ENCODE data around the gene PABPC1L.
A peak's percentile ranks its signal among the peaks of the same experiment; 100 is the strongest.

PABPC1L gene

DNA sequence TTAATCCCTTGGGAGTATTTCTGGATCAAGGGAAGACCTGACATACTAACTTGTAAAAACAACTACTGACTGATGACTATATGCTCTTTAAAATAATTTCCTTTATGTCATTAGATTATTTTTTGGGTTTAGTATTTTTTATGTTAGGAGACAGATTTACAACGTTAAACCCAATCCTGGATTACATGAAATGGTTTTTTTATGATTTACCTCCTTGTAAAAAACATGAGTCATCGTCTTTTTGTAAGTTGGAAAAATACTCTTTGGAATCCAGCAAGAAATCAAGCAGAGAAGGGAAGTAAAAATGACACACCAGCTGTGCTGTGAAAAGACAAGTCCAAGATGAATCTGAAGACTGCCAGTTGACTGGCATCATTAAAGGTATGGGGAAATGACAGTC is 63.2 kb downstream of the PABPC1L start (continued):
- TF ChIP-seq, protein P1, sequence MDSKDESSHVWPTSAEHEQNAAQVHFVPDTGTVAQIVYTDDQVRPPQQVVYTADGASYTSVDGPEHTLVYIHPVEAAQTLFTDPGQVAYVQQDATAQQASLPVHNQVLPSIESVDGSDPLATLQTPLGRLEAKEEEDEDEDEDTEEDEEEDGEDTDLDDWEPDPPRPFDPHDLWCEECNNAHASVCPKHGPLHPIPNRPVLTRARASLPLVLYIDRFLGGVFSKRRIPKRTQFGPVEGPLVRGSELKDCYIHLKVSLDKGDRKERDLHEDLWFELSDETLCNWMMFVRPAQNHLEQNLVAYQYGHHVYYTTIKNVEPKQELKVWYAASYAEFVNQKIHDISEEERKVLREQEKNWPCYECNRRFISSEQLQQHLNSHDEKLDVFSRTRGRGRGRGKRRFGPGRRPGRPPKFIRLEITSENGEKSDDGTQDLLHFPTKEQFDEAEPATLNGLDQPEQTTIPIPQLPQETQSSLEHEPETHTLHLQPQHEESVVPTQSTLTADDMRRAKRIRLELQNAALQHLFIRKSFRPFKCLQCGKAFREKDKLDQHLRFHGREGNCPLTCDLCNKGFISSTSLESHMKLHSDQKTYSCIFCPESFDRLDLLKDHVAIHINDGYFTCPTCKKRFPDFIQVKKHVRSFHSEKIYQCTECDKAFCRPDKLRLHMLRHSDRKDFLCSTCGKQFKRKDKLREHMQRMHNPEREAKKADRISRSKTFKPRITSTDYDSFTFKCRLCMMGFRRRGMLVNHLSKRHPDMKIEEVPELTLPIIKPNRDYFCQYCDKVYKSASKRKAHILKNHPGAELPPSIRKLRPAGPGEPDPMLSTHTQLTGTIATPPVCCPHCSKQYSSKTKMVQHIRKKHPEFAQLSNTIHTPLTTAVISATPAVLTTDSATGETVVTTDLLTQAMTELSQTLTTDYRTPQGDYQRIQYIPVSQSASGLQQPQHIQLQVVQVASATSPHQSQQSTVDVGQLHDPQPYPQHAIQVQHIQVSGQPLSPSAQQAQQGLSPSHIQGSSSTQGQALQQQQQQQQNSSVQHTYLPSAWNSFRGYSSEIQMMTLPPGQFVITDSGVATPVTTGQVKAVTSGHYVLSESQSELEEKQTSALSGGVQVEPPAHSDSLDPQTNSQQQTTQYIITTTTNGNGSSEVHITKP (tag by site-specific recombination; IDR thresholded peaks at IDR 0.05) = peak; percentile 34; the same call in 1 of the 2 replicates
- TF ChIP-seq, protein P2, sequence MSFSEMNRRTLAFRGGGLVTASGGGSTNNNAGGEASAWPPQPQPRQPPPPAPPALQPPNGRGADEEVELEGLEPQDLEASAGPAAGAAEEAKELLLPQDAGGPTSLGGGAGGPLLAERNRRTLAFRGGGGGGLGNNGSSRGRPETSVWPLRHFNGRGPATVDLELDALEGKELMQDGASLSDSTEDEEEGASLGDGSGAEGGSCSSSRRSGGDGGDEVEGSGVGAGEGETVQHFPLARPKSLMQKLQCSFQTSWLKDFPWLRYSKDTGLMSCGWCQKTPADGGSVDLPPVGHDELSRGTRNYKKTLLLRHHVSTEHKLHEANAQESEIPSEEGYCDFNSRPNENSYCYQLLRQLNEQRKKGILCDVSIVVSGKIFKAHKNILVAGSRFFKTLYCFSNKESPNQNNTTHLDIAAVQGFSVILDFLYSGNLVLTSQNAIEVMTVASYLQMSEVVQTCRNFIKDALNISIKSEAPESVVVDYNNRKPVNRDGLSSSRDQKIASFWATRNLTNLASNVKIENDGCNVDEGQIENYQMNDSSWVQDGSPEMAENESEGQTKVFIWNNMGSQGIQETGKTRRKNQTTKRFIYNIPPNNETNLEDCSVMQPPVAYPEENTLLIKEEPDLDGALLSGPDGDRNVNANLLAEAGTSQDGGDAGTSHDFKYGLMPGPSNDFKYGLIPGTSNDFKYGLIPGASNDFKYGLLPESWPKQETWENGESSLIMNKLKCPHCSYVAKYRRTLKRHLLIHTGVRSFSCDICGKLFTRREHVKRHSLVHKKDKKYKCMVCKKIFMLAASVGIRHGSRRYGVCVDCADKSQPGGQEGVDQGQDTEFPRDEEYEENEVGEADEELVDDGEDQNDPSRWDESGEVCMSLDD (tag by site-specific recombination; IDR thresholded peaks at IDR 0.05) = no peak
- TF ChIP-seq ZNF155 (tag by site-specific recombination; IDR thresholded peaks at IDR 0.05) = no peak
- TF ChIP-seq ZNF530 (tag by site-specific recombination; IDR thresholded peaks at IDR 0.05; ENCODE audit: low read depth) = no peak
- peak; percentile 51; the same call in 1 of the 2 replicates for TF ChIP-seq KLF8 (tag by site-specific recombination; IDR thresholded peaks at IDR 0.05)
- TF ChIP-seq ZNF549 (tag by site-specific recombination; IDR thresholded peaks at IDR 0.05) = no peak
- TF ChIP-seq ZNF394 (tag by site-specific recombination; IDR thresholded peaks at IDR 0.05; ENCODE audit: borderline replicate concordance) = no peak
- TF ChIP-seq ZNF311 (tag by site-specific recombination; IDR thresholded peaks at IDR 0.05; ENCODE audit: borderline replicate concordance) = no peak
- TF ChIP-seq, protein P3, sequence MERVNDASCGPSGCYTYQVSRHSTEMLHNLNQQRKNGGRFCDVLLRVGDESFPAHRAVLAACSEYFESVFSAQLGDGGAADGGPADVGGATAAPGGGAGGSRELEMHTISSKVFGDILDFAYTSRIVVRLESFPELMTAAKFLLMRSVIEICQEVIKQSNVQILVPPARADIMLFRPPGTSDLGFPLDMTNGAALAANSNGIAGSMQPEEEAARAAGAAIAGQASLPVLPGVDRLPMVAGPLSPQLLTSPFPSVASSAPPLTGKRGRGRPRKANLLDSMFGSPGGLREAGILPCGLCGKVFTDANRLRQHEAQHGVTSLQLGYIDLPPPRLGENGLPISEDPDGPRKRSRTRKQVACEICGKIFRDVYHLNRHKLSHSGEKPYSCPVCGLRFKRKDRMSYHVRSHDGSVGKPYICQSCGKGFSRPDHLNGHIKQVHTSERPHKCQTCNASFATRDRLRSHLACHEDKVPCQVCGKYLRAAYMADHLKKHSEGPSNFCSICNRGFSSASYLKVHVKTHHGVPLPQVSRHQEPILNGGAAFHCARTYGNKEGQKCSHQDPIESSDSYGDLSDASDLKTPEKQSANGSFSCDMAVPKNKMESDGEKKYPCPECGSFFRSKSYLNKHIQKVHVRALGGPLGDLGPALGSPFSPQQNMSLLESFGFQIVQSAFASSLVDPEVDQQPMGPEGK (tag by site-specific recombination; IDR thresholded peaks at IDR 0.05) = no peak
- TF ChIP-seq, protein P4, sequence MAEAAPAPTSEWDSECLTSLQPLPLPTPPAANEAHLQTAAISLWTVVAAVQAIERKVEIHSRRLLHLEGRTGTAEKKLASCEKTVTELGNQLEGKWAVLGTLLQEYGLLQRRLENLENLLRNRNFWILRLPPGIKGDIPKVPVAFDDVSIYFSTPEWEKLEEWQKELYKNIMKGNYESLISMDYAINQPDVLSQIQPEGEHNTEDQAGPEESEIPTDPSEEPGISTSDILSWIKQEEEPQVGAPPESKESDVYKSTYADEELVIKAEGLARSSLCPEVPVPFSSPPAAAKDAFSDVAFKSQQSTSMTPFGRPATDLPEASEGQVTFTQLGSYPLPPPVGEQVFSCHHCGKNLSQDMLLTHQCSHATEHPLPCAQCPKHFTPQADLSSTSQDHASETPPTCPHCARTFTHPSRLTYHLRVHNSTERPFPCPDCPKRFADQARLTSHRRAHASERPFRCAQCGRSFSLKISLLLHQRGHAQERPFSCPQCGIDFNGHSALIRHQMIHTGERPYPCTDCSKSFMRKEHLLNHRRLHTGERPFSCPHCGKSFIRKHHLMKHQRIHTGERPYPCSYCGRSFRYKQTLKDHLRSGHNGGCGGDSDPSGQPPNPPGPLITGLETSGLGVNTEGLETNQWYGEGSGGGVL (tag by site-specific recombination; IDR thresholded peaks at IDR 0.05) = peak; percentile 18; the same call in 1 of the 2 replicates
- TF ChIP-seq YY1 (tag by site-specific recombination; IDR thresholded peaks at IDR 0.05) = no peak
- TF ChIP-seq ZNF354C (tag by site-specific recombination; IDR thresholded peaks at IDR 0.05; ENCODE audit: borderline replicate concordance, low read depth) = no peak
- TF ChIP-seq ZNF510 (tag by site-specific recombination; IDR thresholded peaks at IDR 0.05; ENCODE audit: insufficient replicate concordance) = no peak
- no peak for TF ChIP-seq ZNF302 (tag by site-specific recombination; IDR thresholded peaks at IDR 0.05; ENCODE audit: low read depth)
- no peak for TF ChIP-seq KLF9 (tag by site-specific recombination; IDR thresholded peaks at IDR 0.05; ENCODE audit: low read depth)
- no peak for TF ChIP-seq ZNF670 (tag by site-specific recombination; IDR thresholded peaks at IDR 0.05; ENCODE audit: low read depth)
- no peak for TF ChIP-seq ZBTB1 (tag by site-specific recombination; IDR thresholded peaks at IDR 0.05)
- TF ChIP-seq ZNF292 (tag by site-specific recombination; IDR thresholded peaks at IDR 0.05; ENCODE audit: borderline replicate concordance, low read depth) = no peak
- TF ChIP-seq, protein P5, sequence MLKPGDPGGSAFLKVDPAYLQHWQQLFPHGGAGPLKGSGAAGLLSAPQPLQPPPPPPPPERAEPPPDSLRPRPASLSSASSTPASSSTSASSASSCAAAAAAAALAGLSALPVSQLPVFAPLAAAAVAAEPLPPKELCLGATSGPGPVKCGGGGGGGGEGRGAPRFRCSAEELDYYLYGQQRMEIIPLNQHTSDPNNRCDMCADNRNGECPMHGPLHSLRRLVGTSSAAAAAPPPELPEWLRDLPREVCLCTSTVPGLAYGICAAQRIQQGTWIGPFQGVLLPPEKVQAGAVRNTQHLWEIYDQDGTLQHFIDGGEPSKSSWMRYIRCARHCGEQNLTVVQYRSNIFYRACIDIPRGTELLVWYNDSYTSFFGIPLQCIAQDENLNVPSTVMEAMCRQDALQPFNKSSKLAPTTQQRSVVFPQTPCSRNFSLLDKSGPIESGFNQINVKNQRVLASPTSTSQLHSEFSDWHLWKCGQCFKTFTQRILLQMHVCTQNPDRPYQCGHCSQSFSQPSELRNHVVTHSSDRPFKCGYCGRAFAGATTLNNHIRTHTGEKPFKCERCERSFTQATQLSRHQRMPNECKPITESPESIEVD (tag by site-specific recombination; IDR thresholded peaks at IDR 0.05) = peak; percentile 96
- no peak for TF ChIP-seq MYNN (tag by site-specific recombination; IDR thresholded peaks at IDR 0.05; ENCODE audit: borderline replicate concordance)
- TF ChIP-seq ZNF623 (tag by site-specific recombination; IDR thresholded peaks at IDR 0.05) = no peak
- TF ChIP-seq ZNF768 (tag by site-specific recombination; IDR thresholded peaks at IDR 0.05) = no peak
- no peak for TF ChIP-seq ZNF621 (tag by site-specific recombination; IDR thresholded peaks at IDR 0.05)
- TF ChIP-seq, protein P6, sequence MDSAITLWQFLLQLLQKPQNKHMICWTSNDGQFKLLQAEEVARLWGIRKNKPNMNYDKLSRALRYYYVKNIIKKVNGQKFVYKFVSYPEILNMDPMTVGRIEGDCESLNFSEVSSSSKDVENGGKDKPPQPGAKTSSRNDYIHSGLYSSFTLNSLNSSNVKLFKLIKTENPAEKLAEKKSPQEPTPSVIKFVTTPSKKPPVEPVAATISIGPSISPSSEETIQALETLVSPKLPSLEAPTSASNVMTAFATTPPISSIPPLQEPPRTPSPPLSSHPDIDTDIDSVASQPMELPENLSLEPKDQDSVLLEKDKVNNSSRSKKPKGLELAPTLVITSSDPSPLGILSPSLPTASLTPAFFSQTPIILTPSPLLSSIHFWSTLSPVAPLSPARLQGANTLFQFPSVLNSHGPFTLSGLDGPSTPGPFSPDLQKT (IDR thresholded peaks at IDR 0.05; ENCODE audit: borderline replicate concordance, low read depth, low read length) = no peak
- TF ChIP-seq ZNF792 (tag by site-specific recombination; IDR thresholded peaks at IDR 0.05) = no peak
- TF ChIP-seq OVOL3 (tag by site-specific recombination; IDR thresholded peaks at IDR 0.05) = peak; percentile 77; the same call in 1 of the 2 replicates
- TF ChIP-seq ZNF664 (tag by site-specific recombination; IDR thresholded peaks at IDR 0.05) = no peak
